ENCODE results near the gene CDKN1B.

CDKN1B gene

GRCh38 chr12:12704593-12705230 is 12.5 kb upstream of the CDKN1B start:
- peak; percentile 60 for DNase-seq

- peak; percentile 74 for DNase-seq
Measured at GRCh38 chr12:12705838-12706520, 11.2 kb upstream of the CDKN1B start.

GRCh38 chr12:12713932-12714275 is 3.3 kb upstream of the CDKN1B start:
- no peak for DNase-seq

- DNase-seq, result peak; percentile 74
Measured at GRCh38 chr12:12714276-12715021, 2.7 kb upstream of the CDKN1B start.

- DNase-seq, result no peak
Measured at GRCh38 chr12:12715128-12715458, 2.1 kb upstream of the CDKN1B start.

GRCh38 chr12:12715459-12716150 is 1.6 kb upstream of the CDKN1B start:
- DNase-seq, result peak; percentile 79

- no peak for DNase-seq
Measured at GRCh38 chr12:12716151-12716792, 896 bp upstream of the CDKN1B start.

- no peak for DNase-seq
Measured at GRCh38 chr12:12717586-12718380, 615 bp downstream of the CDKN1B start.

GRCh38 chr12:12718381-12718759 is 1.2 kb downstream of the CDKN1B start:
- DNase-seq, result no peak

GRCh38 chr12:12718853-12719252 is 1.7 kb downstream of the CDKN1B start:
- peak; percentile 54 for DNase-seq

GRCh38 chr12:12719496-12719895 is 2.3 kb downstream of the CDKN1B start:
- DNase-seq, result peak; percentile 48

- DNase-seq, result no peak
Measured at GRCh38 chr12:12720052-12720451, 2.9 kb downstream of the CDKN1B start.

- DNase-seq, result no peak
Measured at GRCh38 chr12:12720672-12721161, 3.5 kb downstream of the CDKN1B start.

- no peak for DNase-seq
Measured at GRCh38 chr12:12721176-12721751, 4.1 kb downstream of the CDKN1B start.

- no peak for DNase-seq
Measured at GRCh38 chr12:12721814-12722434, 4.8 kb downstream of the CDKN1B start.

- peak; percentile 63 for DNase-seq
Measured at GRCh38 chr12:12722435-12723148, 5.4 kb downstream of the CDKN1B start.

GRCh38 chr12:12723149-12723680 is 6.0 kb downstream of the CDKN1B start:
- DNase-seq, result no peak

GRCh38 chr12:12723681-12724420 is 6.7 kb downstream of the CDKN1B start:
- DNase-seq, result peak; percentile 57

GRCh38 chr12:12724421-12725085 is 7.4 kb downstream of the CDKN1B start:
- no peak for DNase-seq

All from activated CD4-positive, alpha-beta T cell treated with anti-CD3 and anti-CD28 coated beads, Interleukin-10, Interleukin-2, amounts not matched to agents 100 ng/mL and 50 ng/mL, durations not matched to agents 16 hours and 8 hours (primary cell).